GM04504 (cell line): Measurements from ENCODE around the gene ARG2.

Experiments used
- DNase-seq: peaks from one replicate; pipeline ENCODE4 v3.0.0-alpha.2; 2012; ENCODE audit warnings: low read depth

Gene ARG2

DNA sequence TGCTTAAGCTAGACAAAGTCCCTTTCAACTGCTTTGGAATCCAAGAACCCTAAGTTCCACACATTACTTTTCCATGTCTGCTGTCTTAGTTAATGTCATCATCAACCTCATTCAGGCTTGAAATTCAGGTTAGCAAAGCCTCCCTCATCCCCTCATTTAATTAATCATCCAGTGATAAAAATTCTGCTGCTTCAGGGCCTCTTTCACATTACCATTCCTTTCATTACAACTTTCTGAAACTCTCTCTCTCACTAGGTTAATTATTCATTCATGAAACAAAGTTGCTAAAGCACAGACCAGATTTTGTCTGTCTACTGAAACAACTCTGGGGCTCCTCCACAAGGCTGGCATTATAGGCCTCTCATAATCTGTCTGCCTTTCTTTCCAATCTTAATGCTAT lies 64.1 kb downstream of the ARG2 start:
- DNase-seq = no peak

DNA sequence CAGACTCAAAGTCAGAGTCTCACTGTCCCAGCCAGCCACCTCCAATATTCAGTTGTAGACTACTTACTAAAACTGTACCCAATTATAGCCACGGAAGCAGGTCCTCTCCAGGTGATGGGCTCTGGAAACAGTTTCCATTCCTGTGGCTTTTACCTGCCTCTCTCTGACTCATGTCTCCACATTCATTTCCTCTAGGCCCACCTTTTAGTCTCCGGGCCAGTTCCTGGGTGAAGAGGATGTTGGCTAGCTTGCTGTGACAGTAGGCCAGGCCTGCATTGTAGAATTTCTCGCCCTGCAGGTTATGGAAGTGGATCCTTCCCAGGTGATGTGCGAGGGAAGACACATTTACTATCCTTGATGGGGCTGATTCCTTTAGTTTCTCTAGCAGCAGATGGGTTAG lies 70.3 kb downstream of the ARG2 start:
- DNase-seq = no peak

DNA sequence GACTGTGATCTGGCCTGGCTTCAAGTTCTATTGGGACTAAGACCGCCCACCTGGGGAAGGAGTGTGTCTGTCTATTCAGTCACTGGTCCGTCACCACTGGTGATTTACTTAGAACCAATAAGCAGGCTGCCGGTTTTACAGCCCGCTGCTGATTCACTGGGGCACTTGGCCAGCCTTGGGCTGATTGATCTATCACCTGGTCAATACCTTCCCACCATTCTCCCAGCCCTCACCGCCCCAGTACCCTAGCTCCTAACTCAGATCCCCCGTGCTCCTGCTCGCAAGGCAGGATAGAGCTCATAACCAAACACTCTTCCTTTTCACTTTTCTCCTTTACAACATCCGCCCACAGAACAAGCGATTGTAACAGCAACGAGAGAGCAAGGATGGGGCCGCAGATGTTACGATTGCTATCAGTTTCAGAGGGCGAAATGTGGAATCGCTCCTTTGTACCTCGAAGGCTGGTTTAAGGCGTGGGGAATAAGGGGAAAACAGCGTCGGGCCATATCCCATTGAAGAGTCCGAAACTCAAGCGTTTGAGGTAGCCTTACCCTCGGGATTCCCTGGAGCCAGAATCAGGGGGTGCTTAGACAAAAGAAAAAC lies 75.2 kb downstream of the ARG2 start:
- peak; percentile 67 for DNase-seq

DNA sequence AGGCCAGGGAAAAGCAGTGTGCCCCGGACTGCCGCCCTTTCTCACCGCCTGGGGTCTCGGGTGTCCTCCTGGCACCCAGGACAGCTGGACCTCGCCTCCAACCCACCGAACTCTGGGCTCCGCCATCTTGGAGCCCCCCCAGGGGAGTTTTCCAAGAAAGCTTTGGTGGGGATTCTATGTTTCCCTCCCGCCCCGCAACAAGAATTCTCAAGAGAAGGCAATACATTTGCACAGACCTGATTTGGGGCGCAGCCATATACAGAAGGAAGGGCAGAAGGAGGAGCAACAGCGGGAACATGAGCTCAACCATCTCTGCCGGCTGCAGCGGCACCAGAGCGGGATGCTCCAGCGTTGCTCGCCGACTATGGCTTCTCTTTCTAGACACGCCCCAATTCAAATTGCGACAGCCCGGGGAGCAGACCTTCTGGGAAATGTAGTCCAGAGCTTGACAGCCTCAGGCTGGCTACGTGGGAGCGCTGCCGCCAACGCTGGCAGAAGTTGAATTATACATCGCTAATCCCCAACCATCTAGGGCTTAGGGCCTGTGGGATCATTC lies 75.8 kb downstream of the ARG2 start, which contains the start of gene RDH11:
TSS of gene RDH11 (minus strand) at position 371 of the 556 bp plus-strand sequence. CDS start at position 310, 61 bp downstream.
- peak; percentile 79 for DNase-seq

DNA sequence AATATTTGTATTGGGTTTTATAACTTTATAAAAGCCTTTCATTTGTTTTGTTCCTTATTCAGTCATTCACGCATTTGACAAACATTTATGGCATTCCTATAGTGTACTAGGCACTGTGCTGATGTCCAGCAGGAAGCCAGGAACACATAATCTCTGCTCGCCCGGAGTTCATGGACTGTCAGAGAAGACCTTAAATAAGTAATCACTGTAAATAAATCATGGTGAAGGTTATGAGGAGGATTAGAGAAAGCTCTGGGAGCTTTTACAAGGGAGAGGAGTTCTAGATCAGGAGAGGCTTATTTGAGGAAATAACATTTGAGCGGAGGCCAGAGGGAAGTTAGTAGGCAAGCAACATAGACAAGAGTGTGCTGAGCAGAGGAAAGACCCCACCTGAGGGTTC lies 77.3 kb downstream of the ARG2 start:
- no peak for DNase-seq

DNA sequence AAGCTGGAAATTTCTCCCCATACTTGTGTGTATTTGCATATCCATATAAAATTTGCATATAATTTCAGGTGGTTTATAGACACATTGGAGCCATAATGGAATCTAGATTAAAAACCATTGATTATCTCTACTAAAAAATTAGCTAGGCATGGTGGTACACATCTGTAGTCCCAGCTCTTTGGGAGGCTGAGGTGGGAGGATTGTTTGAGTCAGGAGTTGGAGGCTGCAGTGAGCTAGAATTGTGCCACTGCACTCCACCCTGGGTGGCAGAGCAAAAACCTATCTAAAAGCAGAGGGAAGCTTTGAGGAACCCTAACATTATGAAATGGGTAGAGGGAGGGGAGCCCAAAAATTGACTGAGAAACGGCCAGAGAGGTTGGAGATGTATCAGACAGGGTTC lies 78.5 kb downstream of the ARG2 start:
- no peak for DNase-seq
